NCI-H2029 treated with DMSO at 0.1 percent for 48 hours (cell line): Measurements from ENCODE around the gene DOC2B.
"Not testable (repeated sequence)": the region's sequence is repeated elsewhere in the genome, so short reads cannot be mapped to it uniquely, and the experiment has no call there.

ENCODE experiments used
- DNase-seq: peaks from one replicate; lab custom pipeline; 2025; lab: John Stamatoyannopoulos, UW

The DOC2B gene

GRCh38 chr17:144936-145670 is 36.3 kb downstream of the DOC2B start:
- DNase-seq = no peak

DNA sequence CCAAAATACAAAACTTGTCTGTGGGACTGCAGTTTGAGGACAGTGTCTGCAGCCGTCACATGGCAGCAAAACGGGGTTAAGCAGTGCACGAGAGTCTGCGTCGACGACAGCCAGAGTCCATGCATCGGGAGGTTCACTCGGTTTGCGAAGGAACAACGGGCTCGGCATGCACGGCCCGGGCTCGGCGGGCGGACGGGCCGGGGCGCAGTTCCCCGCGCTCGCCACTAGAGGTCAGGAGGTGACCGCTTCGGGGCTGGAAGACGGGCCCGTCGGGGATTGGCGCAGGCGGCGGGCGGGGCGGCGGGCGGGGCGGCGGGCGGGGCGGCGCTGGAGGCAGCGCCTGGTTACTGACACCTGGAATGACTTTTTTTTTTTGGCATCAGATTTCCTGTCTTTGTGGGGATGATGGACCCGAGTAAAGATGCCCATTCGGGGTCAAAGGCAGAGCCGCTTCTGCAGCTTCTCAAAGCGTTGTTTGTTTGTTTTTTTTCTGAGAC is 37.6 kb downstream of the DOC2B start:
- no peak for DNase-seq

DNA sequence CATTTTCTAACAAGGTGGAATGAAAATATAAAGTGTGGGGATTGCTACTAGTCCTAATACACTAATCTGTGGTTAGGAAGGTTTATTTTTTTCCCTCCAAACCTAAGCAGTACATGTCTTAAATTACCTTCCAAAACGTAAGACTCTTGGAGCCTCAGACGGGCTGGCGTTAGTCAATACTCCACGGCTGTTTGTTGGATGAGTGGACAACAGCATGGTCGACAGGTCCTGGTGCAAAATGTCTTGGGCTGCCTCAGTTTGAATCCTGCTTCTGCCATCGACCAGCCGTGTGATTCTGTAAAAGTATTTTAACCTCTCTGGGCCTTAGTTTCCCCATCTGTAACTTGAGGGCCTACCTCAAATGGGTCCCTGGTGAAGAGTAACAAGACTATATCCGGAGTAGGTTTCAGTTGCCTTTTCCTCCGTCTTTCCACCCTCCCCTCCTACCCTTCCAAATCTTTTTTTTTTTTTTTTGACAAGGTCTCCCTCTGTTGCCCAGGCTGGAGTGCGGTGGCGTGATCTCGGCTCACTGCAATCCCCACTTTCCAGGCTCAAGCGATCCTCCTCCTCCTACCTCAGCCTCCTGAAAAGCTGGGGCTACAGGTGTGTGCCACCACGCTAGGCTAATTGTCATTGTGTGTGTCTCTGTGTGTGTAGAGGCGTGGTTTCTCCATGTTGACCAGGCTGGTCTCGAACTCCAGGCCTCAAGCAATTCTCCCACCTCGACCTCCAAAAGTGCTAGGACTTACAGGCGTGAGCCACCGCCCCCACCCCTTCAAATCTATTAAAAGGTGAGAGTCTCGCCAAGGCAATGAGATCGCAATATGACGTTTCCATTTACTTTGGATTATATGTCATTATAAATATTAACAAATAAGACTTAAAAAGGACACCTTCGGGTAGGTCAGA is 38.3 kb downstream of the DOC2B start:
- no peak for DNase-seq

- no peak for DNase-seq
These were observed 39.3 kb downstream of the DOC2B start for GRCh38 chr17:142102-142661.

GRCh38 chr17:139401-140205 is 41.8 kb downstream of the DOC2B start:
- DNase-seq = not testable (repeated sequence)

DNA sequence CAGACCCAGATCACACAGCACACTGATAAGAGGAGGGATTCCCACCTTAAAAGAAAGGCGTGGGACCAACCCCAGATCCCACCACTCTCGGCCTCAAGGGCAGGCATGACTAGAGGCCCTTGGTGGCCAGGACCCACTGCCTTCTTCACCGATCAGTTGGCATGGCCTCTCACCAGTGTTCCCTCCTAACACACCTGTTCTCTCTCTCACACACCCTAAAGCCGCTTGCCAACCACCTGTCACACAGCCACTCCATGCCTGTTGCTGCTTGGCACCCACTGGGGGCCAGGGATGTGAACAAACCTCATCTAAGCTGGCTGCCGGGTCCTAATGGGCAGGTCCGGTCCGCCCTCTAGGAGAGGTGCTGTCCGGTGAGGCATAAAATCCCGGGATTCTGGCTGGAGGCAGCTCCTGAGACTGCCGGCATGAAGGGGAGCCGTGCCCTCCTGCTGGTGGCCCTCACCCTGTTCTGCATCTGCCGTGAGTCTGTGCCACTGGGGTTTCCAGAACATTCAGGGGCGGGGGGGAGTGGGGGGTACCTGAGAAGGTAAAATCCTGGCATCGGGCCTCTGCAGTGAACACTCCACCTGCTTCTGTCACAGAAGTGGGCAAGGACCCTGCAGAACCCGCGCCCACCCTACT is 44.2 kb downstream of the DOC2B start, which contains the start of gene SCGB1C2:
Gene SCGB1C2 (plus strand): TSS at position 404 of the 642 bp plus-strand sequence. CDS start 22 bp downstream, at position 426.
- not testable (repeated sequence) for DNase-seq

DNA sequence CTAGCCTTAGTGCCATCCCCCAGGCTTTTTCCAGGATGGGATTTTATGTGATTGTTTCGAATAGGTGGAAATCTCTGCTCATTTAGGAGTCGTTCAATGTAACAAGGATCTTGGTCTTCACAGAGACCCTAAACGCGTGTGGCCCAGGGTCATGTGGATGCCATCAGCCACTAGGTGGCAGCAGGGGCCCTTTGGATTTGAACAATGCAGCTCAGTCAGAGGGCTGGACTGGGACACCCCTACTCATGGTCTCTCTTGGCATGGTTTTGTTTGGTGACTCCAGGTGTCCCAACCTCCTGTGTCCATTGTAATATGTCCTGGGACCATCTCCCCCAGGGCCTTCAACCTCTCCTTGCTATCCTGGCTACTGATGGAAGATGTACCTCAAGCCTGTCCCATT is 44.9 kb downstream of the DOC2B start:
- not testable (repeated sequence) for DNase-seq

- not testable (repeated sequence) for DNase-seq
These were observed 45.6 kb downstream of the DOC2B start for GRCh38 chr17:135895-136294.

DNA sequence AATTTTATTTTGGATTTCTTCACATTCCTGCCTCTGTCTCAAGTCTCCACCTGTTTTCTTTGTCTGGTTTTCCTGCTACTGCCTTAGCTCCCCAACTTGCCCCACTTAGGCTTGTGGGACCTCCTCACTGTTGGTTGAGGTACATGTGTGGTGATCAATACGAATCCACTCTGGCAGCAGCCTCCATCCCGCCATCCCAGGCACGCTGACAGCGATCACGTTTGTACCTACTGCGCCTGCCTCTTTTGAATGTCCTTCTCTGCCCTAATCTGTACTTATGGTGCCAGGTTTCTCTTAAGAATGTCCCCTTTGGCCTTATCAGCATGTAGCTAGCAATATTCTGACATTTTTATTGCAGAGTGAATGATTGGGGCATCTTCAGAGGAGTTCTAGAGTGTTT is 46.4 kb downstream of the DOC2B start:
- DNase-seq = not testable (repeated sequence)

DNA sequence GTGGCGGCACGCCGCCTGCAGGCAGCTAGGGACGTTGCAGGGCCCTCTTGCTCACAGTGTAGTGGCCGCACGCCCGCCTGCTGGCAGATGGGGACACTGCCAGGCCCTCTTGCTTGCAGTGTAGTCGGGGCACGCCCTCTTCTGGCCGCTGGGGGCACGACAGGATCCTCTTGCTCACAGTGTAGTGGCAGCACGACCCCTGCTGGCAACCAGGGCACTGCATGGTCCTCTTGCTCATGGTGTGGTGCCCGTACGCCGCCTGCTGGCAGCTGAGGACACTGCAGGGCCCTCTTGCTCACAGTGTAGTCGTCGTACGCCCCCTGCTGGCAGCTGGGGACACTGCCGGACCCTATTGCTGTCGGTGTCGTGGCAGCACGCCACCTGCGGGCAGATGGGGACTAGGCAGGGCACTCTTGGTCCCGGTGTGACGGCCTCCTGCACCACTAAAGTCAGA is 47.1 kb downstream of the DOC2B start:
- DNase-seq = not testable (repeated sequence)

GRCh38 chr17:133932-134331 is 47.5 kb downstream of the DOC2B start:
- not testable (repeated sequence) for DNase-seq

- not testable (repeated sequence) for DNase-seq
These were observed 63.0 kb downstream of the DOC2B start for GRCh38 chr17:118339-118917.

GRCh38 chr17:113111-113510 is 68.3 kb downstream of the DOC2B start:
- not testable (repeated sequence) for DNase-seq
